Uterus (tissue), 2 donors: Measurements from ENCODE around the gene TTC9C.

Experiments used
- CTCF ChIP-seq, 4 experiments: fragments of 200-600 bp in 2 of 4; fragments of 450-650 bp in 2 of 4; sonication (generic) in 2 of 4; IDR thresholded peaks; one replicate each; pipeline ENCODE4 v1.5.1; 2016 to 2019; ENCODE audit warnings: antibody characterized with exemption in 4 of 4, mild to moderate bottlenecking in 2 of 4, moderate library complexity in 1 of 4
- POLR2A ChIP-seq, 2 donors: fragments of 450-650 bp; IDR thresholded peaks; one replicate each; pipeline ENCODE4 v1.6.1; 2016; ENCODE audit warnings: antibody characterized with exemption in 2 of 2, mild to moderate bottlenecking in 1 of 2, moderate library complexity in 1 of 2

GRCh38 chr11:62727165-62727871 is 968 bp upstream of the TTC9C start, which contains the start of gene HNRNPUL2:
- TF ChIP-seq CTCF (IDR thresholded peaks at IDR 0.05) (peak in 1 of 4 experiments; percentile 20), POLR2A (IDR thresholded peaks at IDR 0.05) (peak; percentile 80 to 97)
